ENCODE measurements around the gene MAP3K7. TPM values are rescaled to one million over a fixed set of nuclear protein-coding genes. Genes with fewer than 3 reads are reported as not detected.
A peak's percentile ranks its signal among the peaks of the same experiment; 100 is the strongest.

MAP3K7 gene
- total and polyA plus RNA-seq, 2 of the 13 experiments (the other 11 are each of a cell fraction or from before 2014, with no cell fraction given), result 24.1 to 24.4 TPM

GRCh38 chr6:90586836-90587638 is at the start of gene MAP3K7 (continued):
- TF ChIP-seq THAP9 (CRISPR knock-in tag; IDR thresholded peaks at IDR 0.05; ENCODE audit: borderline replicate concordance) (peak; percentile 59; the same call in 1 of the 2 replicates), SRSF4 (IDR thresholded peaks at IDR 0.05; ENCODE audit: low read depth, low read length, poor library complexity, severe bottlenecking) (no peak), CTCF (CRISPR knock-in tag; IDR thresholded peaks at IDR 0.05) (no peak), KDM3A (CRISPR knock-in tag; IDR thresholded peaks at IDR 0.05; ENCODE audit: low read depth) (no peak), TCF7 (IDR thresholded peaks at IDR 0.05; ENCODE audit: low read depth) (no peak), ZNF251 (CRISPR knock-in tag; IDR thresholded peaks at IDR 0.05) (no peak), ZNF597 (CRISPR knock-in tag; IDR thresholded peaks at IDR 0.05) (no peak), REL (CRISPR knock-in tag; conservative IDR thresholded peaks at IDR 0.05) (no peak), STAG1 (CRISPR knock-in tag; IDR thresholded peaks at IDR 0.05) (no peak), ZBTB46 (CRISPR knock-in tag; IDR thresholded peaks at IDR 0.05; ENCODE audit: borderline replicate concordance) (no peak), ZNF558 (CRISPR knock-in tag; IDR thresholded peaks at IDR 0.05; ENCODE audit: borderline replicate concordance) (peak; percentile 55; the same call in 1 of the 2 replicates), AKNA (CRISPR knock-in tag; IDR thresholded peaks at IDR 0.05; ENCODE audit: borderline replicate concordance) (no peak), ZNF317 (CRISPR knock-in tag; IDR thresholded peaks at IDR 0.05) (no peak; the same call in 1 of the 2 replicates), SYNCRIP (IDR thresholded peaks at IDR 0.05; ENCODE audit: insufficient read depth, low read depth, low read length) (no peak), ZNF766 (CRISPR knock-in tag; IDR thresholded peaks at IDR 0.05; ENCODE audit: borderline replicate concordance) (no peak)
